ENCODE data around the gene ARSG. TPM values are rescaled to one million over a fixed set of nuclear protein-coding genes. Genes with fewer than 3 reads are reported as not detected.
A peak's percentile ranks its signal among the peaks of the same experiment; 100 is the strongest.

ARSG gene
- total and polyA plus RNA-seq, 4 experiments from 2014 or later: 10.4 to 19.1 (median 13.1) TPM

DNA sequence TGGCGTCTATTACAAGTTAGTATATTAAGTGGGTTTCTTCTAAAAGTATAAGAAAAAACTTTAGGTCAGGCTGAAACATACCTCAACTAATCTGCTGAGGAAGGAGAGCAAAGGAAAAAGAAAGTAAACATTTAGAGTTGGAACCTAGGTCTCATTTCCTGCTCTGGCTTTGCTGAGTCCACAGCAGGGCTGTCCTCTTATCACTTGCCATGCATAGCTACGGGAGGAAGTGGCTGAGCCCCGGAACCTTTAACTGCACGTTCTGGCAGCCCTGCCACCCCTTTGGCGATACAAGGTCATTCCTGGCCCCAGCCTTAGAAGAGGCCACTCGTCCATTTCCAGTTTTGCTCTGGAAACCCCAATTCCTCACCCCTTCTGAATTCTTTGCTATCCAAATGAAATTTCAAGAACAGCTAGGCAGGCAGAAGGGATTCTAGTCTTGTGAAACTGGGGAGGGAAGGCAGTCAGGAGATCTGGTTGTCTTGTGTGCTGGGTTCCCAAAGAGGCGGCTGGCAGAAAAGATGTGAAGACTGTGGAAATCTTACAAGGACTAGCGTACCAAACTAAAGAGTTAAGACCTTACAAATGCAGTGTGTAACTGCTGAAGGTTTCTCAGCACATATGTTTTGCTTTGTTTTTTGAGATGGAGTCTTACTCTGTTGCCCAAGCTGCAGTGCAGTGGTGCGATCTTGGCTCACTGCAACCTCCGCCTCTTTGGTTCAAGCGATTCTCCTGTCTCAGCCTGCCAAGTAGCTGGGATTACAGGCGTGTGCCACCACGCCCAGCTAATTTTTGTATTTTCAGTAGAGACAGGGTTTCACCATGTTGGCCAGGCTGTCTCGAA lies 146.9 kb downstream of the ARSG start:
- ChIA-PET POLR2A (ENCODE audit: partially characterized antibody) (interaction anchor here (0.6 to 10.2 kb wide), 23 partner anchors 8 to 262 kb away, joined by 3 to 107 read pairs (median 4); partner anchors contain the start of genes AMZ2, ARSG, PRKAR1A and SLC16A6), CTCF (ENCODE audit: partially characterized antibody) (interaction anchor here (0.7 to 12.8 kb wide), 16 partner anchors 9 to 265 kb away, joined by 3 to 181 read pairs (median 6); partner anchors contain the start of genes AMZ2, ARSG and WIPI1)
- no peaks in the 10 kb centered on the region for H3K9me3 ChIP-seq (ENCODE audit: control insufficient read depth in 1 of 2, low read length in 2 of 2)
- peak; percentile 44 to 62 (median 55) for DNase-seq
- H3K4me3 ChIP-seq (ENCODE audit: low read length in 2 of 2): peak overlapping the region in 1 of 2 donors; percentile 11
- Mint-ChIP-seq H3K9me3 (no peaks in the 10 kb centered on the region), H3K27ac (peak overlapping the region; percentile 79 to 97 (median 94)), H3K4me3 (peak overlapping the region; percentile 74 to 91 (median 82)), H3K4me1 (peaks cover 35 to 62% (median 42%) of the 10 kb centered on the region in 4 donors), H3K27me3 (no peaks in the 10 kb centered on the region), H3K36me3 (peaks cover 0 to 11% of the 10 kb centered on the region in 2 donors)
- no peaks in the 10 kb centered on the region for H3K27me3 ChIP-seq (ENCODE audit: insufficient read depth, low read length)
- peaks cover 49% of the 10 kb centered on the region for H3K4me1 ChIP-seq (ENCODE audit: insufficient read depth, low read length)
- intact Hi-C loops (cut with micrococcal nuclease): loop anchor here (2.0 to 5.0 kb wide), 2 partner anchors 23 to 41 kb away; no protein-coding TSS in a partner anchor
- H3K36me3 ChIP-seq (ENCODE audit: insufficient read depth, low read length): peaks cover 2% of the 10 kb centered on the region
- H3K27ac ChIP-seq (ENCODE audit: low read depth, low read length): peak overlapping the region; percentile 51

DNA sequence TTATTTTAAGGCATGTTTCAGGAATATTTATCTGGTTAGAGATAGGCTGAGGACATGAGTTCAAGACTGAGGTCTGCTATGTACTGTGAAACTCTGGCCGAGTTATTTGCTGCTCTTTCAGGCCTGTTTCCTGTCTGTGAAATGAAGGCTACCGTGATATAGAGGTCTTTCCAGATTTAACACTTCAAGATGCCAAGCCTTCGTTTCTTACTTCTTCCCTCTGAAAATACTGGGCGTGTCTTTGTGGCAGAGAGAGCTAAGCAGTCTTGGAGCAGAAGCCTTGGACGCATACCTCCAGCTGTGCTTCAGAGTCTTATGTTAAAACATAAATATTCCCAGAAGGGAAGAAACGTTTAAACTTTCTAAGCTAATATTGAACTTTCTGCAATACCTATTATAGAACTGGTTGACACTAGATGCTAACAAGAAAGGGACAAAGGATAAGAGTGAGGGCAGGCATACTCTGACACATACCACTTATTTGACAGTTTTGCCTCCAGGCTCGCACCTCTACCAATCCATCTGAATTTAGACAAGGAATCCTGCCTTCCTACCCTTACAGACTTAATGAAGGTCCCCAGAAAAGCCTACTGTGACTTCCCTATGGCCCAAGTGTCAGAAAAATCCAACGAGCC lies 148.5 kb downstream of the ARSG start:
- ChIA-PET CTCF (ENCODE audit: partially characterized antibody) (interaction anchor here (1.3 to 12.8 kb wide), 5 partner anchors 19 to 176 kb away, joined by 3 to 181 read pairs (median 77); partner anchors contain the start of gene WIPI1), POLR2A (ENCODE audit: partially characterized antibody) (interaction anchor here (8.6 to 10.2 kb wide), 2 partner anchors 19 to 149 kb away, joined by 90 to 107 read pairs; partner anchors contain the start of genes ARSG, SLC16A6 and WIPI1)
- intact Hi-C loops (cut with micrococcal nuclease): loop anchor here (5.0 kb wide), 1 partner anchor 42 kb away; no protein-coding TSS in a partner anchor
- Mint-ChIP-seq H3K27ac (peak overlapping the region in 6 of 7 donors; percentile 9 to 88 (median 72)), H3K9me3 (no peaks in the 10 kb centered on the region), H3K4me1 (peaks cover 35 to 62% (median 42%) of the 10 kb centered on the region in 4 donors), H3K4me3 (no peak overlapping the region), H3K36me3 (peaks cover 0 to 12% of the 10 kb centered on the region in 2 donors), H3K27me3 (no peaks in the 10 kb centered on the region)
- H3K36me3 ChIP-seq (ENCODE audit: insufficient read depth, low read length): no peaks in the 10 kb centered on the region
- no peaks in the 10 kb centered on the region for H3K27me3 ChIP-seq (ENCODE audit: insufficient read depth, low read length)
- H3K4me3 ChIP-seq (ENCODE audit: low read length in 2 of 2): no peak overlapping the region
- no peaks in the 10 kb centered on the region for H3K9me3 ChIP-seq (ENCODE audit: control insufficient read depth in 1 of 2, low read length in 2 of 2)
- DNase-seq: no peak
- H3K27ac ChIP-seq (ENCODE audit: low read depth, low read length): no peak overlapping the region
- H3K4me1 ChIP-seq (ENCODE audit: insufficient read depth, low read length): peaks cover 49% of the 10 kb centered on the region

DNA sequence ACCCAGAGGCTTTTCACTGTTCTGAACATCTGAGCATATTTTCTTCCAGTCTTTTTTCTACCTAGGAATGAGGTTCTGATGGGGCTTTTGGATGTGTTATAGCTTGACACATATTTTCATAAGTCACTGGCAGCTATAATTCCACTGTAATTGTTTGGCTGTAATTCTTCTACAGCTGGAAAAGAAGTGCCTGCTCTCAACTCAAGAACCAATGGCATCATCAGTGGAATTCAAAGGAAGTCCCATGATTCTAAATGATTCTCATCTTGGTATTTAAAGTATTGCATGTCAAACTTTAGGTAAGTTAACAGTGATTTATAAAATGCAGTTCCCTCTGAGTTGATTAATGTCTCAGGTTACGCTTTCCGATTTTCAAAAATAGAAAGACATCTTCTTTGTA lies 149.2 kb downstream of the ARSG start:
- Mint-ChIP-seq H3K4me3 (no peak overlapping the region), H3K4me1 (peaks cover 35 to 62% (median 42%) of the 10 kb centered on the region in 4 donors), H3K27me3 (no peaks in the 10 kb centered on the region), H3K36me3 (peaks cover 0 to 12% of the 10 kb centered on the region in 2 donors), H3K27ac (peak overlapping the region; percentile 58 to 91 (median 87)), H3K9me3 (no peaks in the 10 kb centered on the region)
- H3K4me1 ChIP-seq (ENCODE audit: insufficient read depth, low read length): peaks cover 48% of the 10 kb centered on the region
- POLR2A ChIA-PET (ENCODE audit: partially characterized antibody): interaction anchor here (0.8 to 10.2 kb wide), 4 partner anchors 8 to 178 kb away, joined by 3 to 107 read pairs (median 46); partner anchors contain the start of genes ARSG, SLC16A6 and WIPI1
- no peak for DNase-seq
- H3K36me3 ChIP-seq (ENCODE audit: insufficient read depth, low read length): no peaks in the 10 kb centered on the region
- H3K9me3 ChIP-seq (ENCODE audit: control insufficient read depth in 1 of 2, low read length in 2 of 2): no peaks in the 10 kb centered on the region
- CTCF ChIA-PET (ENCODE audit: partially characterized antibody): interaction anchor here (2.9 to 12.8 kb wide), 4 partner anchors 9 to 177 kb away, joined by 14 to 181 read pairs (median 110); partner anchors contain the start of gene WIPI1
- no peaks in the 10 kb centered on the region for H3K27me3 ChIP-seq (ENCODE audit: insufficient read depth, low read length)
- no peak overlapping the region for H3K4me3 ChIP-seq (ENCODE audit: low read length in 2 of 2)
- H3K27ac ChIP-seq (ENCODE audit: low read depth, low read length): no peak overlapping the region
- intact Hi-C loops (cut with micrococcal nuclease): no loop called here

DNA sequence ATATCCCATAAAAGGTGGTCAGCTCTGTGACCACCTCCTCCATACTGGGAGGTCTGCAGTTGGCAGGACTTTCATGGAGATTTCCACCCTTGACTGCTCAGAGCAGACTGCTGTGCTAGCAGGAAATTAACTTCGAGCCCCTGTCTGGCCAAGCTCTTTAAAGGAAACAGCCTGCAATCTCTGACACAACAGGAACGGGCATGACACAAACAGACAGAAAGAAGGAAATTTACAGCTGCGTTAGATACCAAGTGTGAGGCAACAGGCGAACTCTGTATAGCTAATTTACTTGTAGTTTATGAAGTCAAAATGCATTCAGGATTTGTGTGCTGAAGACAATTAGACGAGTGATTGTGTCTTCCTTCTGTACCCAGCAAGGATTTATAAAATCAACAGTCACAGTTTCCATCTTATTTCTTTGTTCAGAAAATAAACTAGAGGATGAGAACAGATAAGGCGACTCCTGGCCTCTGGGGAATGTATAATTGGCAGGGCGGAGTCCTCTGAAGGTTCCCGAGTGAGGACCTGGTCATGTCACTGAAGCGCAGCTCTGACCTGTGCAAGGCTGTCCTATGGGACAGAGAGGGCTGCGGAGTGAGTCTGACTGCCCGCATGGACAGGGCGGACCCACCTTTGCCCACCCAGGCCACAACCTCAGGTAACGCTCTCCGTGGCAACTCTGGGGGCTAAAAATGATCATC lies 149.9 kb downstream of the ARSG start:
- Mint-ChIP-seq H3K27me3 (no peaks in the 10 kb centered on the region), H3K36me3 (peaks cover 0 to 7% of the 10 kb centered on the region in 2 donors), H3K9me3 (no peaks in the 10 kb centered on the region), H3K4me3 (peak overlapping the region in 4 of 8 donors; percentile 1 to 34 (median 22)), H3K27ac (peak overlapping the region; percentile 58 to 91 (median 89)), H3K4me1 (peaks cover 31 to 55% (median 36%) of the 10 kb centered on the region in 4 donors)
- intact Hi-C loops (cut with micrococcal nuclease): no loop called here
- peaks cover 41% of the 10 kb centered on the region for H3K4me1 ChIP-seq (ENCODE audit: insufficient read depth, low read length)
- no peaks in the 10 kb centered on the region for H3K9me3 ChIP-seq (ENCODE audit: control insufficient read depth in 1 of 2, low read length in 2 of 2)
- DNase-seq: no peak
- POLR2A ChIA-PET (ENCODE audit: partially characterized antibody): interaction anchor here (0.8 to 10.2 kb wide), 4 partner anchors 9 to 178 kb away, joined by 3 to 107 read pairs (median 46); partner anchors contain the start of genes ARSG, SLC16A6 and WIPI1
- CTCF ChIA-PET (ENCODE audit: partially characterized antibody): interaction anchor here (1.6 to 12.8 kb wide), 5 partner anchors 9 to 177 kb away, joined by 4 to 181 read pairs (median 77); partner anchors contain the start of gene WIPI1
- no peak overlapping the region for H3K4me3 ChIP-seq (ENCODE audit: low read length in 2 of 2)
- H3K27ac ChIP-seq (ENCODE audit: low read depth, low read length): no peak overlapping the region
- H3K36me3 ChIP-seq (ENCODE audit: insufficient read depth, low read length): no peaks in the 10 kb centered on the region
- no peaks in the 10 kb centered on the region for H3K27me3 ChIP-seq (ENCODE audit: insufficient read depth, low read length)

DNA sequence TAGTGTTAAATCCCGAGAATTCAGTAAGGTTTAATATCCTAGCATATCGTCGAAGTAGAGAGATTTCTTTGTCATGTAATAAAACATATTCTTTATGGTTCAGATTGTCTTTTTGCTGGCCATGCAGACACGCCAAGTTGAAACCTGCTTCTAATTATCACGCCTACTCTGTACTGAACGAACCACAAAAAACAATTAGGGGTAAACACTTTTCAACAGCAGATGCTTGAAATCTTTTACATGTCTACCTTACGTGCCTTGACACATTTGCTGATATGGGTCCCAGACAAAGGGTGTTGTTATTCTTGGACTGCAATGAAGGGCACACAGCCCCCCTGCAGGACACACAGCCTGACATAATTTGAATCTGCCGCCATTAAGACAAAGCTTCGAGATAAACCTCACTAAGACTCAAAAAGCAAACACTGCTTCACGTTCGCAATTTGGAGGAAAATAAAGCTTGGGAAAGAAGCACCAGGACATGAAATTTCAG lies 152.7 kb downstream of the ARSG start:
- Histone ChIP-seq H3K4me3 (ENCODE audit: low read length in 2 of 2) (no peak overlapping the region), H3K9me3 (ENCODE audit: control insufficient read depth in 1 of 2, low read length in 2 of 2) (no peaks in the 10 kb centered on the region), H3K27me3 (ENCODE audit: insufficient read depth, low read length) (no peaks in the 10 kb centered on the region), H3K27ac (ENCODE audit: low read depth, low read length) (no peak overlapping the region), H3K36me3 (ENCODE audit: insufficient read depth, low read length) (no peaks in the 10 kb centered on the region), H3K4me1 (ENCODE audit: insufficient read depth, low read length) (peaks cover 13% of the 10 kb centered on the region)
- no peaks in the 10 kb centered on the region for H3K9me3 Mint-ChIP-seq
- H3K27me3 Mint-ChIP-seq: no peaks in the 10 kb centered on the region
- intact Hi-C loops (cut with micrococcal nuclease): no loop called here
- peaks cover 12 to 27% (median 13%) of the 10 kb centered on the region in 4 donors for H3K4me1 Mint-ChIP-seq
- no peak overlapping the region for H3K4me3 Mint-ChIP-seq
- peak overlapping the region in 1 of 7 donors; percentile 61 for H3K27ac Mint-ChIP-seq
- H3K36me3 Mint-ChIP-seq: peaks cover 4 to 13% of the 10 kb centered on the region in 2 donors
- CTCF ChIA-PET (ENCODE audit: partially characterized antibody): interaction anchor here (0.7 to 1.3 kb wide), 3 partner anchors 11 to 21 kb away, joined by 3 read pairs; no protein-coding TSS in a partner anchor
- POLR2A ChIA-PET (ENCODE audit: partially characterized antibody): interaction anchor here (1.1 kb wide), 1 partner anchor 153 kb away, joined by 4 read pairs; the partner anchor contains the start of genes ARSG and SLC16A6
- no peak for DNase-seq

DNA sequence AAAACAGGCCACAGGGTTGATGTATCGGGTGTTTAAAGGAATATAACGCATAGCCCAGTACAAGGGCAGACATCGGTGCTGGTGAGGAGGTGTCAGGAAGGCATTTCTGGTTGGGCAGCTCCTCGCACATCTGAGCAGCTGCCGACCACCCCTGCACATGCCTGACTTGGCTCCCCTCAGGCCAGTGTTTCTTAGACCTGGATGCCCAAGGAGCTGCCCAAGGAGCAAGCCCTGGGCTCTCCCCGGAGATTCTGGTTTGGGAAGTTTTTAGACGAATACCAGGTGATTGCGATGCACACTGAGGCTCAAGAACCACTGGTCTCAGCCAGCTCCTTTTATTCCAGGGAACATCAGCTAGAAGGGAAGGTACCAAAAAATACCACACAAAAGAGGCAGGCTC lies 154.4 kb downstream of the ARSG start:
- no peak overlapping the region for H3K27ac ChIP-seq (ENCODE audit: low read depth, low read length)
- intact Hi-C loops (cut with micrococcal nuclease): loop anchor here (5.0 kb wide), 1 partner anchor 388 kb away; no protein-coding TSS in a partner anchor
- Mint-ChIP-seq H3K4me3 (no peak overlapping the region), H3K36me3 (peaks cover 17 to 23% of the 10 kb centered on the region in 2 donors), H3K9me3 (no peaks in the 10 kb centered on the region), H3K27me3 (no peaks in the 10 kb centered on the region), H3K27ac (peak overlapping the region in 1 of 7 donors; percentile 81), H3K4me1 (peaks cover 11 to 12% (median 12%) of the 10 kb centered on the region in 4 donors)
- no peak overlapping the region for H3K4me3 ChIP-seq (ENCODE audit: low read length in 2 of 2)
- H3K36me3 ChIP-seq (ENCODE audit: insufficient read depth, low read length): peaks cover 5% of the 10 kb centered on the region
- H3K4me1 ChIP-seq (ENCODE audit: insufficient read depth, low read length): peaks cover 10% of the 10 kb centered on the region
- CTCF ChIA-PET (ENCODE audit: partially characterized antibody): interaction anchor here (1.0 to 1.5 kb wide), 3 partner anchors 10 to 23 kb away, joined by 3 to 4 read pairs (median 4); no protein-coding TSS in a partner anchor
- no peaks in the 10 kb centered on the region for H3K27me3 ChIP-seq (ENCODE audit: insufficient read depth, low read length)
- POLR2A ChIA-PET (ENCODE audit: partially characterized antibody): interaction anchor here (0.7 to 1.8 kb wide), 3 partner anchors 9 to 1234 kb away, joined by 3 to 5 read pairs (median 4); no protein-coding TSS in a partner anchor
- no peak for DNase-seq
- no peaks in the 10 kb centered on the region for H3K9me3 ChIP-seq (ENCODE audit: control insufficient read depth in 1 of 2, low read length in 2 of 2)
